ENCODE results near the gene TMEM204.

TMEM204 gene

GRCh38 chr16:1503110-1503955 lies 30.1 kb upstream of the TMEM204 start:
- TF ChIP-seq ZNF8 (CRISPR knock-in tag; IDR thresholded peaks at IDR 0.05) (no peak), RARB (CRISPR knock-in tag; IDR thresholded peaks at IDR 0.05) (no peak), ZNF565 (CRISPR knock-in tag; conservative IDR thresholded peaks at IDR 0.05; ENCODE audit: low read depth) (no peak), ESRRG (CRISPR knock-in tag; IDR thresholded peaks at IDR 0.05) (no peak), SNAI2 (CRISPR knock-in tag; IDR thresholded peaks at IDR 0.05) (no peak), TSHZ2 (CRISPR knock-in tag; IDR thresholded peaks at IDR 0.05) (no peak), PATZ1 (CRISPR knock-in tag; IDR thresholded peaks at IDR 0.05; ENCODE audit: borderline replicate concordance) (no peak), CSRNP3 (CRISPR knock-in tag; IDR thresholded peaks at IDR 0.05) (no peak), ARNTL (CRISPR knock-in tag; IDR thresholded peaks at IDR 0.05; ENCODE audit: borderline replicate concordance, low read depth) (no peak), BACH2 (CRISPR knock-in tag; IDR thresholded peaks at IDR 0.05; ENCODE audit: borderline replicate concordance) (no peak), TCF4 (CRISPR knock-in tag; IDR thresholded peaks at IDR 0.05; ENCODE audit: borderline replicate concordance) (no peak), ZFP30 (CRISPR knock-in tag; IDR thresholded peaks at IDR 0.05) (no peak), ZNF70 (CRISPR knock-in tag; IDR thresholded peaks at IDR 0.05) (no peak), ZFP3 (CRISPR knock-in tag; IDR thresholded peaks at IDR 0.05) (no peak)
- no peak for ATAC-seq

- ATAC-seq = no peak
These were observed 28.2 kb upstream of the TMEM204 start for GRCh38 chr16:1505073-1505844.

GRCh38 chr16:1505912-1506311 lies 27.6 kb upstream of the TMEM204 start:
- TF ChIP-seq ZFP30 (CRISPR knock-in tag; IDR thresholded peaks at IDR 0.05) (no peak), ESRRG (CRISPR knock-in tag; IDR thresholded peaks at IDR 0.05) (no peak), ZNF565 (CRISPR knock-in tag; conservative IDR thresholded peaks at IDR 0.05; ENCODE audit: low read depth) (no peak), GLIS3 (CRISPR knock-in tag; IDR thresholded peaks at IDR 0.05) (no peak), RARB (CRISPR knock-in tag; IDR thresholded peaks at IDR 0.05) (no peak), ZNF70 (CRISPR knock-in tag; IDR thresholded peaks at IDR 0.05) (no peak), TSHZ2 (CRISPR knock-in tag; IDR thresholded peaks at IDR 0.05) (no peak)
- no peak for ATAC-seq

More at GRCh38 chr16:1505073-1505844, 28.2 kb upstream of the TMEM204 start:
- TF ChIP-seq ZFP3 (CRISPR knock-in tag; IDR thresholded peaks at IDR 0.05) (no peak), PPARA (CRISPR knock-in tag; IDR thresholded peaks at IDR 0.05; ENCODE audit: borderline replicate concordance) (no peak), TCF4 (CRISPR knock-in tag; IDR thresholded peaks at IDR 0.05; ENCODE audit: borderline replicate concordance) (no peak), ZNF70 (CRISPR knock-in tag; IDR thresholded peaks at IDR 0.05) (no peak), ZNF8 (CRISPR knock-in tag; IDR thresholded peaks at IDR 0.05) (no peak), ISL1 (CRISPR knock-in tag; IDR thresholded peaks at IDR 0.05) (no peak), CSDC2 (CRISPR knock-in tag; IDR thresholded peaks at IDR 0.05) (no peak)
